ENCODE measurements around the gene CBFA2T3.

DNA sequence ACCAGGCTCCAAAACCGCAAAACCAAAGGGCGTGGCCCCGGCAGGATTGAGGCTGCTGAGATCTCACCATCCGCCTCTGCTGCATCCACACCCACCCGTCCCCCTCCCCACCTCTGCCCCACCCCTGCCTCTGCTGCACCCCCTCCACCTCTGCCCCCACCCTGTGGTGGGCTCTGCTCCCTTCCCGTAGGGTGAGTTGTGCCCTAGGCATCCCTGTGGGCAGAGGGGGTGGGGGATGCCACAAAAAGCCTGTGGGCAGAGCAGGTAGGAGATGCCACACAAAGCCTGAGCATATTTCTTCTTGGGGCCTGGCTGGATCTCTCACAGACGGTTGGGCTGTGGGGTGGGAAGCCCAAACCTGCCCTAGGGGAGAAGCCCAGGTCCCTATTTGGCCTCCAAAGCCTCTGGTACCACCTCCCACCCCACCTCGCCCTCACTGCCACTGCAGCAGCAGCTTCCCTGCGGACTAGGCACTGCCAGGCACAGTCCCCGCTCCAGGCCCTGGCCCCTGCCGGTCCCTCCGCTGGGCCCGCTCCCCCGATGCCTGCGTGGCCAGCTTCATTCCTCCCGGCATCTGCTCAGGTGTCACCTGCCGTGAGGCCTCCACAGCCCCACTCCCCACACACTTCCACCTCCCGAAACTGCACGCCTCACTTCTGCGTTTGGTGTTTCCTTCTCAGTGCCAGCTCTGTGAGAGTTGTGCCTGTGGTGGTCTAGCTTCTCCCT is 99.3 kb downstream of the CBFA2T3 start:
- TF ChIP-seq, protein P1, sequence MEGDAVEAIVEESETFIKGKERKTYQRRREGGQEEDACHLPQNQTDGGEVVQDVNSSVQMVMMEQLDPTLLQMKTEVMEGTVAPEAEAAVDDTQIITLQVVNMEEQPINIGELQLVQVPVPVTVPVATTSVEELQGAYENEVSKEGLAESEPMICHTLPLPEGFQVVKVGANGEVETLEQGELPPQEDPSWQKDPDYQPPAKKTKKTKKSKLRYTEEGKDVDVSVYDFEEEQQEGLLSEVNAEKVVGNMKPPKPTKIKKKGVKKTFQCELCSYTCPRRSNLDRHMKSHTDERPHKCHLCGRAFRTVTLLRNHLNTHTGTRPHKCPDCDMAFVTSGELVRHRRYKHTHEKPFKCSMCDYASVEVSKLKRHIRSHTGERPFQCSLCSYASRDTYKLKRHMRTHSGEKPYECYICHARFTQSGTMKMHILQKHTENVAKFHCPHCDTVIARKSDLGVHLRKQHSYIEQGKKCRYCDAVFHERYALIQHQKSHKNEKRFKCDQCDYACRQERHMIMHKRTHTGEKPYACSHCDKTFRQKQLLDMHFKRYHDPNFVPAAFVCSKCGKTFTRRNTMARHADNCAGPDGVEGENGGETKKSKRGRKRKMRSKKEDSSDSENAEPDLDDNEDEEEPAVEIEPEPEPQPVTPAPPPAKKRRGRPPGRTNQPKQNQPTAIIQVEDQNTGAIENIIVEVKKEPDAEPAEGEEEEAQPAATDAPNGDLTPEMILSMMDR (IDR thresholded peaks at IDR 0.05 in 4 of 5, conservative IDR thresholded peaks at IDR 0.05 in 1 of 5): no peak
- no peak for TF ChIP-seq POLR2A (IDR thresholded peaks at IDR 0.05)
